ENCODE measurements around the gene LENG9. TPM values are rescaled to one million over a fixed set of nuclear protein-coding genes. Genes with fewer than 3 reads are reported as not detected.

Gene LENG9
- total and polyA plus RNA-seq, 3 experiments from 2014 or later: 0.23 to 4.4 (median 3.8) TPM

DNA sequence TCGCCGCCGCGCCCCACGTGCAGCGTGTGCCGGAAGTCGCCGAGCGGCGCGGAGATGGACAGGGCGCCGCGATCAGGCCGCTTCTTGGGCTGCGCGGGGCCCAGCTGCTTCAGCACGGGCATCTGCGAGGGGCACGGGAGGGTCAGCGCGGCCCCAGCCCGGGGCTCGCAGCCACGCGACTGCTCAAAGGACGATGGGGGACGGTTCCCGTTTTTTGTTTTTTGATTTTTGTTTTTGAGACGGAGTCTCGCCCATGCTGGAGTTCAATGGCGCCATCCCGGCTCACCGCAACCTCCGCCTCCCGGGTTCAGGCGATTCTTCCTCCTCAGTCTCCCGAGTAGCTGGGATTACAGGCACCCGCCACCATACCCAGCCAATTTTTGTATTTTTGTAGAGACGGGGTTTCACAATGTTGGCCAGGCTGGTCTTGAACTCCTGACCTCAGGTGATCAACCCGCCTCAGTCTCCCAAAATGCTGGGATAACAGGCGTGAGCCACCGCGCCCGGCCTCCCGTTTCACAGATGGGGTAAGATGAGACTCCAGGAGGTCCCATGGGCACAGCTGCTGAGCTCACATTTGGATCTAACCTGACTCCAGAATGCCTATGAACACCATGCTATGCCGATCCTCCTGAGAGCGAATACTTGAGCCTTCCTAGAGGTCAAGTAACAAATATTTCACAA, 2.0 kb upstream of the LENG9 start:
- peaks cover 10% of the 10 kb centered on the region for H3K36me3 ChIP-seq (ENCODE audit: insufficient read depth, low read length)
- no peak for DNase-seq
- ChIA-PET CTCF (interaction anchor here (1.9 kb wide), 1 partner anchor 16 kb away, joined by 6 read pairs; no protein-coding TSS in a partner anchor), POLR2A (interaction anchor here (0.6 to 1.0 kb wide), 2 partner anchors 16 to 17 kb away, joined by 4 to 8 read pairs; partner anchors contain the start of gene LENG8)
- H3K27ac ChIP-seq (ENCODE audit: low read depth, low read length): no peak overlapping the region
- peak overlapping the region; percentile 57 to 93 (median 64) for H3K4me3 Mint-ChIP-seq
- peaks cover 0 to 2% (median 0%) of the 10 kb centered on the region in 5 donors for H3K9me3 Mint-ChIP-seq
- peaks cover 10 to 14% of the 10 kb centered on the region in 2 donors for H3K27me3 Mint-ChIP-seq
- peak overlapping the region in 3 of 8 donors; percentile 57 to 92 (median 75) for H3K27ac Mint-ChIP-seq
- H3K27me3 ChIP-seq (ENCODE audit: insufficient read depth, low read length, poor library complexity, severe bottlenecking): peaks cover 4% of the 10 kb centered on the region
- peaks cover 18 to 30% (median 22%) of the 10 kb centered on the region in 3 donors for H3K4me1 Mint-ChIP-seq
- H3K4me1 ChIP-seq (ENCODE audit: insufficient read depth, low read length): peaks cover 23% of the 10 kb centered on the region
- H3K9me3 ChIP-seq (ENCODE audit: low read length): no peaks in the 10 kb centered on the region
- H3K4me3 ChIP-seq (ENCODE audit: low read length): no peak overlapping the region
- peaks cover 0 to 23% (median 0%) of the 10 kb centered on the region in 3 donors for H3K36me3 Mint-ChIP-seq

DNA sequence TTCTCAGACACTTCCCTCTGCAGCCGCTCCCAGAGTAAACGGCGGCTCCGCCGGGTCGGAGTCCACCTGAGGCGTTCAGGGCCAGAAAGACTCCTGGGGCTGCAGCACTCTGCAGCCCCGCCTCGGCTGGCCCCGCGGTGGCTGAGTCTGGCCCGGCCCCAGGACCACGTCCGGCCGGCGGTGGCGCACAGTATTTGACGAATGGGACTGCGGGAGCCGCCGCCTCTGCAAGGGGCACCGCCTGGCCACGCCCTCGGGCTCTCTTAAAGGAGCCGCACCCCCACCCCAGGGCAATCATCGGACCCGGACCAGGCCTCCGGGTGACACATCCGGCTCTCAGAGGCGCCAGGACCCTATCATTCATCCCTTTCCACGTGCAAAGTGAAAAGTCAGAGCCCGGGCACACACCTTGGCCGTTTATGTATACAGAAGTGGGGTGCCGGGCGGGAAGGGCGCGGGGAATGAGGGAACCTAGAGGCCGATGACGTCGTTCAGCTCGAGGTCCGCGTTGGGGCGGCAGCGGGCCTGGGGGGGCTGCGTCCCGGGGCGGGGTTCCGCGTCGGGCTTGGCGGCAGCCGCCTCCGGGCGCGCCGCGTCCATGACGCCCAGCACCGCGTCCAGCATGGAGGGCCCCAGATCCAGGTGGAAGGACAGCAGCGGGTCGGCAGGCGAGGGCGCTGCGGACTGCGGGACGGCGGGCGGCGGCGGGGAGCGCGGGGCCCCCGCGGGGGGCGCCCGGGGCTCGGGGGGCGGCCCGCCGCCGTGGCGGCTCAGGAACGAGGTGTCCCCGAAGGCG, 1.2 kb upstream of the LENG9 start:
- Mint-ChIP-seq H3K27me3 (peaks cover 5 to 7% of the 10 kb centered on the region in 2 donors), H3K27ac (peak overlapping the region; percentile 61 to 99 (median 96)), H3K36me3 (peaks cover 0 to 27% (median 0%) of the 10 kb centered on the region in 3 donors), H3K4me3 (peak overlapping the region; percentile 87 to 99 (median 93)), H3K9me3 (peaks cover 0 to 2% (median 0%) of the 10 kb centered on the region in 5 donors), H3K4me1 (peaks cover 18 to 32% (median 18%) of the 10 kb centered on the region in 3 donors)
- H3K4me3 ChIP-seq (ENCODE audit: low read length): peak overlapping the region; percentile 91
- H3K27me3 ChIP-seq (ENCODE audit: insufficient read depth, low read length, poor library complexity, severe bottlenecking): no peaks in the 10 kb centered on the region
- H3K9me3 ChIP-seq (ENCODE audit: low read length): no peaks in the 10 kb centered on the region
- H3K36me3 ChIP-seq (ENCODE audit: insufficient read depth, low read length): peaks cover 13% of the 10 kb centered on the region
- POLR2A ChIA-PET: interaction anchor here (1.0 kb wide), 1 partner anchor 16 kb away, joined by 4 read pairs; the partner anchor contains the start of gene LENG8
- peaks cover 21% of the 10 kb centered on the region for H3K4me1 ChIP-seq (ENCODE audit: insufficient read depth, low read length)
- DNase-seq: peak; percentile 54 to 79 (median 61)
- H3K27ac ChIP-seq (ENCODE audit: low read depth, low read length): peak overlapping the region; percentile 76
- CTCF ChIA-PET: interaction anchor here (1.9 kb wide), 1 partner anchor 16 kb away, joined by 6 read pairs; no protein-coding TSS in a partner anchor

DNA sequence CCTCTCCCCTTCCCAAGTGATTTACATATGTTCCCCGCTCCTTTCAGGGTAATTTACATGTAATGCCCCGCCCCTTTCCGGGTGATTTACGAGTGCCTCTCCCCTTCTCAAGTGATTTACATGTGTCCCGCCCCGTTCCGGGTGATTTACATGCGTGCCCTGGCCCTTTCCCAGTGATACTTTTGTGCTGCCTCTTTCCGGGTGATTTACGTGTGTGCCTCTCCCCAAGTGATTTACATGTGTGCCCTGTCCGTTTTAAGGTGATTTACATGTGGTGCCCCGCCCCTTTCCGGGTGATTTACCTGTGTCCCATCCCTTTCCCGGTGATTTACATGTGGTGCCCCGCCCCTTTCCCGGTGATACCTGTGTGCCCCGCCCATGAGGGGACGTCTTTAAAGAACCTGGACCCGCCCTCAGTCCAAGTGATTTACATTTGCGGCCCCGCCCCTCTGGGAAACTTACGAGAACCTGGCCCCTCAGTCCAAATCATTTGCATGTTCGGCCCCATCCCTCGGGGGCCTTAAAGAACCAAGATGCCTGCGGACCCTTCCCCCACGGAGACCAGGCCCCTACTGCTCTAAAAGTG, 559 bp upstream of the LENG9 start:
- ChIA-PET CTCF (interaction anchor here (0.8 to 3.0 kb wide), 4 partner anchors 11 to 17 kb away, joined by 4 to 9 read pairs (median 6); partner anchors contain the start of gene LENG8), POLR2A (interaction anchor here (0.5 to 2.9 kb wide), 6 partner anchors 13 to 1677 kb away, joined by 3 to 35 read pairs (median 4); partner anchors contain the start of genes LENG8 and MYADM)
- Histone ChIP-seq H3K4me1 (ENCODE audit: insufficient read depth, low read length) (peaks cover 21% of the 10 kb centered on the region), H3K27me3 (ENCODE audit: insufficient read depth, low read length, poor library complexity, severe bottlenecking) (no peaks in the 10 kb centered on the region), H3K4me3 (ENCODE audit: low read length) (peak overlapping the region; percentile 91), H3K9me3 (ENCODE audit: low read length) (no peaks in the 10 kb centered on the region), H3K36me3 (ENCODE audit: insufficient read depth, low read length) (peaks cover 20% of the 10 kb centered on the region), H3K27ac (ENCODE audit: low read depth, low read length) (peak overlapping the region; percentile 76)
- Mint-ChIP-seq H3K4me1 (peaks cover 22 to 37% (median 23%) of the 10 kb centered on the region in 3 donors), H3K9me3 (peaks cover 0 to 2% (median 0%) of the 10 kb centered on the region in 5 donors), H3K27me3 (peaks cover 0 to 6% of the 10 kb centered on the region in 2 donors), H3K27ac (peak overlapping the region; percentile 94 to 99 (median 96)), H3K4me3 (peak overlapping the region; percentile 87 to 99 (median 93)), H3K36me3 (peaks cover 0 to 33% (median 0%) of the 10 kb centered on the region in 3 donors)
- peak; percentile 77 to 86 (median 81) for DNase-seq

DNA sequence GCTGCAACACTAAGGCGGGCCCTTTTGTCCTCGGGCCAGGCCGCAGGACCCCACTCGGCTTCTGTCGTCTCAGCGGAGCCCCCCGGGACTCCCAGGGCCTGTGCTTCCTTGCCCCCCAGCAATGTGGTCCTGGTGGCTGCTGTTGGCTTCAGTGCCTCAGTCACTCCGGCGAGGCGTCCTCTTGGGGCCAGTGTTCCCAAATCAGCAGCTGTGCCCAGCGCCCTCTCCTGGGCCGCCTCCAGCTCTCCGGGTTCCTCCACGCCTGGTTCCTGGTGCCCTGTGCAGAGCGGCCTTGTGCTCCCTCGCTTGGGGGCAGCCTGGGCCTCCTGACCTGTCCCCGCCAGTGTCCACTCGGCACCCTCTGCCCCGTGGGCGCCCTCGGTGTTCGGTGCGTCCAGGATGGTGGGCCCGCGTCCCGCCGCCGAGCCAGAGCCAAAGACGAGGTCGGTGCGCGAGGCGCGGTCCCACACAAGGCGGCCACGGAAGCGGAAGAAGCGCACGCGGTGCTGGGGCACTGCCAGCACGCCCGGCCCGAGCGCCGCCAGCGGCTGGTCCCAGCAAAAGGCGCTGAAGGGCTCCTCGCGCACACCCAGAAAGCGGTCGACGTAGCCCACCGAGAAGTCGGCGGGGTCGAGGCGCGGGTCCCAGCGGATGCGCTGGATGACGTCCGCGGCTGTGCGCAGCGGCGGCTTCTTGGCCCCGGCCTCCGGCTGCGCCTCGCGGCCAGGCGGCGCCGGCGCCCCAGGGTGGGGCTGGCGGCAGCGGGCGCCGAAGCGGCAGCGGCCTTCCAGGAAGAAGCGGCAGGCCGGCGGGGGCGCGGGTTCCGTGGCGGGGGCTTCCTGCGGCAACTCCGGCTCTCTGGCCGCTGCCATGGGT, 685 bp downstream of the LENG9 start:
- Mint-ChIP-seq H3K36me3 (peaks cover 3 to 46% (median 9%) of the 10 kb centered on the region in 3 donors), H3K4me3 (peak overlapping the region; percentile 53 to 99 (median 68)), H3K27me3 (peaks cover 0 to 1% of the 10 kb centered on the region in 2 donors), H3K9me3 (peaks cover 0 to 2% (median 0%) of the 10 kb centered on the region in 5 donors), H3K4me1 (peaks cover 33 to 50% (median 35%) of the 10 kb centered on the region in 3 donors), H3K27ac (peak overlapping the region; percentile 46 to 99 (median 76))
- Histone ChIP-seq H3K36me3 (ENCODE audit: insufficient read depth, low read length) (peaks cover 32% of the 10 kb centered on the region), H3K27me3 (ENCODE audit: insufficient read depth, low read length, poor library complexity, severe bottlenecking) (no peaks in the 10 kb centered on the region), H3K4me1 (ENCODE audit: insufficient read depth, low read length) (peaks cover 21% of the 10 kb centered on the region), H3K27ac (ENCODE audit: low read depth, low read length) (peak overlapping the region; percentile 76), H3K9me3 (ENCODE audit: low read length) (no peaks in the 10 kb centered on the region), H3K4me3 (ENCODE audit: low read length) (peak overlapping the region; percentile 91)
- peak; percentile 57 to 80 (median 75) for DNase-seq
- CTCF ChIA-PET: interaction anchor here (0.8 to 3.0 kb wide), 4 partner anchors 9 to 18 kb away, joined by 4 to 9 read pairs (median 6); partner anchors contain the start of gene LENG8
- POLR2A ChIA-PET: interaction anchor here (0.5 to 2.9 kb wide), 6 partner anchors 8 to 1136 kb away, joined by 3 to 35 read pairs (median 3); partner anchors contain the start of genes FIZ1, LENG8 and MYADM

DNA sequence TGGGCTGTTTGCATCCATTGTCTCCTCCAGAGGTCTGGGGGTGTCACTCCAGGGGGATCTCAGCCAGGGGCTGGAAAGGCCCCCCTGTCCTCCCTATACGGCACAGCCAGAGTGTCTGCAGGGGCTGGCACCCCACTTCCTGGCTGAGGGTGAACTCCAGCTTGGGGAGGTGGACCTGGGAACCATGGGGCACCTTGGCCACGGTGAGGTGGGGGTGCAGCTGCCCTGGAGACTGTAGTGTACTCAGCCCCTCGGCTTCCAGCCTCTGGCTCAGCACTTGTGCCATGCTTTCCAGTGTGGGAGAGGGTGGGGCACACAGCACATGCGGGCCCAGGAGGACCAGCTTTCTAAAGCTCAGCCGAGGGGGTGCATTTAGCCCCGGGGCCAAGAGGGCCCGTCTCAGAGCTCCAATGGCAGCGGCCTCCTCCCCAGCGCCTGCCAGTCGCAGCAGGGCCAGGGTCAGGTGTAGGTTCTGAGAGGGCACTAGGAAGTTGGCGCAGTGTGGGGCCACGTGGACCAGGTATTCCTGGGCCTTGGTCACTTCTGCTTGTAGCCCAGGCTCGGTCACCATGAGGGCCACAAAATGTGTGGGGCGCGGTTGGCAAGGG, 1.4 kb downstream of the LENG9 start:
- Mint-ChIP-seq H3K9me3 (peaks cover 0 to 2% (median 0%) of the 10 kb centered on the region in 5 donors), H3K36me3 (peaks cover 3 to 53% (median 9%) of the 10 kb centered on the region in 3 donors), H3K4me1 (peaks cover 33 to 50% (median 35%) of the 10 kb centered on the region in 3 donors), H3K4me3 (peak overlapping the region; percentile 15 to 85 (median 41)), H3K27me3 (peaks cover 0 to 1% of the 10 kb centered on the region in 2 donors), H3K27ac (peak overlapping the region; percentile 46 to 98 (median 70))
- Histone ChIP-seq H3K27me3 (ENCODE audit: insufficient read depth, low read length, poor library complexity, severe bottlenecking) (no peaks in the 10 kb centered on the region), H3K4me3 (ENCODE audit: low read length) (peak overlapping the region; percentile 91), H3K9me3 (ENCODE audit: low read length) (no peaks in the 10 kb centered on the region), H3K27ac (ENCODE audit: low read depth, low read length) (peak overlapping the region; percentile 76), H3K4me1 (ENCODE audit: insufficient read depth, low read length) (peaks cover 21% of the 10 kb centered on the region), H3K36me3 (ENCODE audit: insufficient read depth, low read length) (peaks cover 40% of the 10 kb centered on the region)
- ChIA-PET CTCF (interaction anchor here (0.8 to 3.0 kb wide), 3 partner anchors 9 to 13 kb away, joined by 3 to 9 read pairs (median 9); partner anchors contain the start of genes CDC42EP5 and LENG8), POLR2A (interaction anchor here (0.7 to 2.9 kb wide), 3 partner anchors 9 to 303 kb away, joined by 3 to 35 read pairs (median 4); partner anchors contain the start of genes LENG1 and LENG8)
- peak in 1 of 5 donors; percentile 56 for DNase-seq

DNA sequence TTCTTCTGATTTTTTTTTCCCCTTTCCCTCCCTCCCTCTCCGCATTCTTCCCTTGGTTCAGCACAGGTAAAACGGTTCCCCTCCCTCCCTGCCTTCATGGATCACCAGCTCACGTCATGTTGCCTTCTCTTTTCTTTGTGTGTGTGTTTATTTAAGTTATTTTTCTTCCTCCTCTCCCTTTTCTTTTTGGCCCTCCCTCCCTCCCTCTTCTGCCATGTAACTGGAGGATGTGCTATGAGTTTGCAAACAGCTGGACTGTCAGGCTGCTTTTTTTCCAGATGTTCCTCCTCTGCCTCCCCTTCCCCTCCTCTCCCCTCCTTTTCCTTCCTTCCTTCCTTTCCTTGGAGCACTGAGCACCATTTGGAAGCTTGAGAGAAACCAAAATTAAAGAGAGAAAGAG, 2.0 kb downstream of the LENG9 start:
- Histone ChIP-seq H3K27ac (ENCODE audit: low read depth, low read length) (no peak overlapping the region), H3K36me3 (ENCODE audit: insufficient read depth, low read length) (peaks cover 45% of the 10 kb centered on the region), H3K4me3 (ENCODE audit: low read length) (no peak overlapping the region), H3K27me3 (ENCODE audit: insufficient read depth, low read length, poor library complexity, severe bottlenecking) (no peaks in the 10 kb centered on the region), H3K4me1 (ENCODE audit: insufficient read depth, low read length) (peaks cover 21% of the 10 kb centered on the region), H3K9me3 (ENCODE audit: low read length) (no peaks in the 10 kb centered on the region)
- no peak for DNase-seq
- H3K4me1 Mint-ChIP-seq: peaks cover 33 to 50% (median 34%) of the 10 kb centered on the region in 3 donors
- peak overlapping the region; percentile 16 to 64 (median 32) for H3K4me3 Mint-ChIP-seq
- H3K27ac Mint-ChIP-seq: peak overlapping the region; percentile 28 to 98 (median 66)
- peaks cover 0 to 1% of the 10 kb centered on the region in 2 donors for H3K27me3 Mint-ChIP-seq
- H3K36me3 Mint-ChIP-seq: peaks cover 3 to 58% (median 9%) of the 10 kb centered on the region in 3 donors
- peaks cover 0 to 2% (median 0%) of the 10 kb centered on the region in 5 donors for H3K9me3 Mint-ChIP-seq
- CTCF ChIA-PET: interaction anchor here (0.8 to 3.0 kb wide), 3 partner anchors 8 to 13 kb away, joined by 3 to 9 read pairs (median 9); partner anchors contain the start of genes CDC42EP5 and LENG8
- POLR2A ChIA-PET: interaction anchor here (0.7 to 2.9 kb wide), 3 partner anchors 9 to 303 kb away, joined by 3 to 35 read pairs (median 4); partner anchors contain the start of genes LENG1 and LENG8

Data from CD8-positive, alpha-beta memory T cell (primary cell).